GM21825 (cell line): ENCODE measurements around the gene KRTAP10-12.

Experiments
- ATAC-seq: cut with Tn5 transposase; IDR thresholded peaks from one replicate; pipeline ENCODE4 v1.9.1; 2021; ENCODE audit warnings: mild to moderate bottlenecking, moderate library complexity; ENCODE audit not compliant: unreplicated experiment

KRTAP10-12 gene

DNA sequence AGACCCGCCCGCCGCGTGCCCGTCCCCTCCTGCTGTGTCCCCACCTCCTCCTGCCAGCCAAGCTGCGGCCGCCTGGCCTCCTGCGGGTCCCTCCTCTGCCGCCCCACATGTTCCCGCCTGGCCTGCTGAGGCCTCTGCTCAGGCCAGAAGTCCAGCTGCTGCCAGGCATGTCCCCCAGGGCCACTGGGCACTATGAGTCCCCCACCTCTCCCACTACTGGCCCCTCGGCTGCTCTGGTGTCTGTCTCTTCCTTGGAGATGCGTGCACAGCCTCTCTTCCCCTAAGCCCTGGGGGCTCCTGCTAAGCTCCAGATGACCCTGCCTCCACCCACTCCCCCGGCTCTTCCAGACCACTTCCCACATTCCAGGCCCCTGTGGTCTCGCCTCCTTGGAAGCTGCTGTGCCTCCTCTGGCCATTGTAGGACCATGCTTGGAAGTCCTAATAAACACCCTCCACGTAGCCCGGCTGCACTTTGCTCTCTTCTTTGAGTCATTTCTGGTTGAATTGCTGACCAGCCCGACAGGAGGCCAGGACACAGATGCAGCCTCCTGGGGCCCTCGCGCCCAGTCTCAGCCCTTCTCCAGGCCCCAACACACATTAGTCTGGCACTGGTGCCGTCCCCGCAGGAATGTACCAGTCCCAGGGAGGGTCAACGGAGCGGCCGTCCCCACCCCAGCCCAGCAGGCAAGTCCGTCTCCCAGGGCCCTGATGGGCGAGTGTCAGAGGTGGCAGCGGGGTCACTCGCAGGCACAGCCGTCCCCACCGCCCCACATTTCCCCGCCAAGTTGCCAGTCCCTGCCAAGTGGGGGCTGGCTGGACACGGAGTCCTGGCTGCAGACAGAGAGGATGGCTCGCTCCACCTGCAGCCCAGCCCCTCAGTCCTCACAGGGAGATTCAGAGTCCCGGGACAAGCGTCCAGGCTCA is 1.1 kb downstream of the KRTAP10-12 start:
- no peak for ATAC-seq

- no peak for ATAC-seq
These were observed 2.6 kb downstream of the KRTAP10-12 start for GRCh38 chr21:44699502-44700001.

DNA sequence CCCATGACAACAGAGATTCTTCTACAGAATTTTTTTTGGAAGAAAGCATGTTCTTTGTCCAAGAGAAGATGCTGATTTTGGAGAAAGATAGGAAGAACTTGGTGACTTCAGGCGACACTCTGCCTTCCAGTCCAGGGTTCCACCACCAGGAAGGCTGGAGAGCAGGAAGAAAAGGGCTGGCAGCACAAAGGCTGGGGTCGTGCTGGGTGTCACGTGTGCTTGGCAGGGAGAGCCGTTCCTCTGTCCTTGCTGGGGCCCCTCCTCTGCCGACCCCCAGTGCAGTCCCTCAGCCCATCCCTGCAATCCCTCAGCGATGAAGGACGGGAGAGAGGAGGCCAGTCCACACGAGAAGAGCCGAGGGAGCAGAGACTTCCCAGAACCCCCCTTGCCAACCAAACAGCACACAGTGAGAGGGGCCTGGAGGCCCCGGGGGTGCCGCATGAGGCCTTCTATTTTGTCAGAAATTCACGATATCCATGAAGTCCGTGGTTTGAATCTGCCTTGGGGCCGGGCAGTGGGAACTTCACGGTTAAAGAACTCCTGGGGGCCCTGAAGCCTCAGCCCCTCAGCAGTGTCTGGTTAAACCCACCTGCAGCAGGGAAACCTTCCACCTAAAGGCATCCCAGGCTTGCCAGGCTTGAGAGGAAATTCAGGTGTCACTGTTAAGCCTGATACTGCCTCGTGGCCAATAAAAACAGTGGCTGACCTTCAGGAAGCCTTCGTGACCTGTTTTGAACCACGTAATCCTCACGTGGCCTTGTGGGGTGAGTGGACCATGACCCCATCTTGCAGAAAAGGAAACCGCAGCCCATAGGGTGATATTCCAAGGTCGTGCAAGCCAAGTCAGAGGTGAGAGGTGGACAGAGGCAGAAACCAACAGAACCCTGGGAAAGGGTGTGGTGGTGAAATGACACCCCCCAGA is 3.4 kb downstream of the KRTAP10-12 start:
- ATAC-seq = no peak

GRCh38 chr21:44701023-44701400 is 4.0 kb downstream of the KRTAP10-12 start:
- no peak for ATAC-seq

DNA sequence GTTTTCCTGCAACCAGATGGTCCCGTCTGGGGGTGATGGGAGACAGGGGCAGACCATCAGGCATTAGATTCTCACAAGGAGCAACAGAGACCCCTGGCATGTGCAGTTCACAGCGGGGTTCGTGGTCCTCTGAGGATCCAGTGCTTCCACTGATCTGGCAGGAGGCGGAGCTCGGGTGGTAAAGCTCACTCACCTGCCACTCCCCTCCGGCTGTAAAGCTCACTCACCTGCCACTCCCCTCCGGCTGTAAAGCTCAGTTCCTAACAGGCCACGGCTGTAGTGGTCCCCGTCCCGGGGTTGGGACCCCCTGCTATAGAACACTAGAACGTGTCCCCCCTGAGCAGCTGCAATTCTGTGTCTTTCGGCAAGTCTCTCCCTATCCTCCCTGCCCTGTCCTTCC is 4.6 kb downstream of the KRTAP10-12 start:
- ATAC-seq = no peak

DNA sequence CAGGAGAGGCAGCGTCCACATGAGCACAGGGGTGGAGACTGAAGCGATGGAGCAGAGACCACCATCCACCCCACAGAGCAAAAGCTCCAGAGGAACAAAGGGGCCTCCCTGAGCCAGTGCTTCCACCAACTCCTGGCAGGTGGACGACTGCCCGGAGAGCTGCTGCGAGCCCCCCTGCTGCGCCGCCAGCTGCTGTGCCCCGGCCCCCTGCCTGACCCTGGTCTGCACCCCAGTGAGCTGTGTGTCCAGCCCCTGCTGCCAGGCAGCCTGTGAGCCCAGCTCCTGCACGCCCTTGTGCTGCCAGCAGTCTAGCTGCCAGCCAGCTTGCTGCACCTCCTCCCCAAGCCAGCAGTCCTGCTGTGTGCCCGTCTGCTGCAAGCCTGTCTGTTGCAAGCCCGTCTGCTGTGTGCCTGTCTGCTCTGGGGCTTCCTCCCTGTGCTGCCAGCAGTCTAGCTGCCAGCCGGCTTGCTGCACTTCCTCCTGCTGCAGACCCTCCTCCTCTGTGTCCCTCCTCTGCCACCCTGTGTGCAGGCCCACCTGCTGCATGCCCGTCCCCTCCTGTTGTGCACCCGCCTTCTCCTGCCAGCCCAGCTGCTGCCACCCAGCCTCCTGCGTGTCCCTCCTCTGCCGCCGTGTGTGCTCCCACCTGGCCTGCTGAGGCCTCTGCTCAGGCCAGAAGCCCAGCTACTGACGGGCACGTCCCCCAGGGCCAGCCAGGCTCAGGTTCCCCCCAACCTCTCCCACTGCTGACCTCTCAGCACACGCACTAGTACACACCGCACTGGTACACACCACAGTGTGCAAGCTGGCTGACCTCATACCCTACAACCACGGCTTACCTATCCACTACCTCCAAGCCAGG is 5.4 kb downstream of the KRTAP10-12 start:
- no peak for ATAC-seq

- ATAC-seq = no peak
These were observed 6.2 kb downstream of the KRTAP10-12 start for GRCh38 chr21:44702973-44703730.

GRCh38 chr21:44703731-44704635 is 7.0 kb downstream of the KRTAP10-12 start:
- no peak for ATAC-seq

DNA sequence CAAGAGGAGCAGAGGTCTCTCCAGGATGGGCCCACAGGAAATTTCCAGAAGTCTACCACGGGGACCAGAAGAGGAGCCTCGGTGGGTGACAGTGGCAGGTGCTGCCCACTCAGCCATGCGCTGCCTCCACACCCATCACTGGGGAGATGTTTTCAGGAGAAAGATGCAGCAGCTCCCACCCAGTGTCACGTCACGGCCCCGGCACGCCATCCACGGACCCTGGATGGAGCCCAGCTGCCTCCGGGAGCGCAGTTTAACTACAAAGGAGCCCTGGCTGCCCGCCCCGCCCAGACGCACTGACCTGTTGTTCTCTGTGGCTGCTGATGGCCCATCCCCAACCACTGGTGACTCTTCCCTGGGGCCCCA is 7.6 kb downstream of the KRTAP10-12 start:
- no peak for ATAC-seq

- no peak for ATAC-seq
These were observed 9.2 kb downstream of the KRTAP10-12 start for GRCh38 chr21:44706026-44706705.

GRCh38 chr21:44706706-44707581 is 10.0 kb downstream of the KRTAP10-12 start:
- ATAC-seq = no peak

DNA sequence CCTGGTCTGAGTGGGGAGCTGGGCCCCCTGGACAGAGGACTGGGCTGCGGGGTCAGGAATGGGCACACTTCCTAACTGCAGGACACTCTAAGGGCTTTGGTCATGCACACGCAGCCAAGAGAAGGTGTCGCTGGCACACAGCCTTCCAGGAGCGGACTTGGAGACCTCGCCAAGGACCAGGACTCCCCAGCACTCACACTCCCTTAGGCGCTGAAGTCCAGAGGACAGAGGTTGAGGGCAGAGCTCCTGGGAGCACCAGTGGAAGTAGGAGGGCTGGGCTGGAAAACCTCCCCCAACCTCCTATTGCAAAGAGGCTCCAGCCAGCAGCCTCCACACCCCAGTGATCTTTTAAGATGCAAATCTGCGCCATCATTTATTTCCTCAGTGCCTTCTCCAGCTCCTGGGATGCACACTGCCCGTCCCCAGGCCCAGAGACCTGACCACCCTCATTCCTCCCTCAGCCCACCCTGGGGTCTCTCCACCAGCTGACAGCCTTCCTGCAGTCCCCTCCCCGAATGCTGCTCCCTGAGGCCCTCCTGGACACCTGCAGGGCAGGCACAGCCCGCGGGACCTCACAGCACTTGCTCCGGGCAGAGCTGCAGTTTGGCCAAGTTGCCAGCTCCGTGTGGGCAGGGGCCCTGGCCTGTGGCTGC is 11.4 kb downstream of the KRTAP10-12 start:
- ATAC-seq = no peak

- no peak for ATAC-seq
These were observed 12.0 kb downstream of the KRTAP10-12 start for GRCh38 chr21:44708866-44709425.

DNA sequence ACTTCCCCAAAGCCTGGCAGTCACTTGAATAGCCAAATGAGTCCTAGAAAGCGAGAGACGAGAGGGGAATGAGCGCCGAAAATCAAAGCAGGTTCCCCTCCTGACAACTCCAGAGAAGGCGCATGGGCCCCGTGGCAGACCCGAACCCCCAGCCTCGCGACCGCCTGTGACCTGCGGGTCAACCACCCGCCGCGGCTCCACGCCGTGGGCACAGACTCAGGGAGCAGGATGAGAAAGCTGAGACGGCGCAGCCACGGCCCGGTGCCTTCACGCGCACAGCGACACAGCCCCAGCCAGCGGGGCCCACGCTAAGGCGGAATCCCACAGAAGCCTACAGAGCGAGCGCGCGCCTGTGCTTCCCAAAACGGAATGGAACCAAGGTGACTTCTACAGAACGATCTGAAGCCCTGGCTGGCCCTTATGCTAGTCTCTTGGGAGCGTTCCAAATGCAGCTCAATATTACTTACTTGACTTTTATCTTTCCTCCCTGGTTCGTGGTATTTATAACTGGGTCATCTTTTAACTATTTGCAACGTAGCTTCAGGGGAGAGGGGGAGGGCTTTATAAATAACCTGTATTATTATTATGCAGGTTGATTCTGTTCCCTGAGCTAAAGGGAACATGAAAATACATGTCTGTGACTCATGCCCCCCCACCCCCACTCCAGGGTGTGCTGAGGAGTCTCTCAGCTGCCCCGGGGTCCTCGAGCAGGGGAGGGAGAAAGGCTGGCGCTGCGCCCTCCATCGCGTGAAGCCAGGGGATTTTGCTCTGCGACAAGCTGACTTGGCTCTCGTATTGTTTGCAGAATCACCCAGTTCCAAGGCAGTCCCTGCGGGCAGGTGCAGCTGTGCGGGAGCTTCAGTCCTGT is 12.7 kb downstream of the KRTAP10-12 start:
- no peak for ATAC-seq

- no peak for ATAC-seq
These were observed 13.3 kb downstream of the KRTAP10-12 start for GRCh38 chr21:44710294-44710665.
